Endothelial cell of hepatic sinusoid (primary cell): Measurements from ENCODE around the gene TIMM23B.
"Not testable (repeated sequence)": the region's sequence is repeated elsewhere in the genome, so short reads cannot be mapped to it uniquely, and the experiment has no call there.

Experiments used
- in situ Hi-C: cut with HindIII; loops from 2 replicates; pipeline ENCODE4 v1.10.0; 2017; ENCODE audit warnings: low sequenced_read_pairs

The TIMM23B gene

GRCh38 chr10:49972094-49972493 lies 30.2 kb downstream of the TIMM23B start:
- in situ Hi-C loops, result not testable (repeated sequence)

DNA sequence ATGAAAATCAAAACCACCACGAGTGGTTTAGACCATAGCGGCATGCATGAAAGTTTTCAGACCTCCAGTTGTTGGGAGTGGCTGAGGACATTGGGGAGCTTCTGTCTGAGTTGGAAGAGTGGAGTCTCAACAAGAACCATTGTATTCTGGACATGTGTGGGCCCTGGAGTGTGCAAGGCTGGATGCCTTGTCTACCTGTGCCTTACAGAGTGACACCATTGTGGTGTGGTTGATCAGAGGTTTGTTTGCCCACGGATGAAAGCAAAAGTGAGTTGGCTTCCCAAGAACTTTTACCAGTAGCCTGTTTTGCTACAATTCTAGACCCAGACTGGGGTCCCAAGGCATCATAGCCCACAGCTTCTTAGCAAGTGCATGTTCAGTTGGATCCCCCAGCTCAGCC lies 35.9 kb downstream of the TIMM23B start:
- in situ Hi-C loops, result not testable (repeated sequence)

DNA sequence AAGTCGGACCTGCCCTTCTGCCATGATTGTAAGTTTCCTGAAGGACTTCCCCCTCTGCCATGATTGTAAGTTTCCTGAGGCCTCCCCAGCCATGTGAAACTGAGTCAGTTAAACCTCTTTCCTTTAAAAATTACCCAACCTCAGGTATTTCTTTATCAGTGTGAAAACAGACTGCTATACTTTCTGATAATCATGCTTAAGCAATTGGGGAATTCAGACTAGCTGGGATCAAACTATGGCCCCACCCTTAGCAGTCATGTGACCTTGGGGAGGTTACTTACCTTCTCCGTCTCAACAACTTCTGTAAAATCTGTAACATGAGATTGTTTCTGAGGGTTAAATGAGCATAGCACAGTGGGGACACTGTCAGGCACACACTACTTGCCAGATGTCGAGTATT lies 45.4 kb downstream of the TIMM23B start:
- in situ Hi-C loops, result not testable (repeated sequence)

- in situ Hi-C loops, result not testable (repeated sequence)
Observed at GRCh38 chr10:49988376-49988775, 46.5 kb downstream of the TIMM23B start, which contains the start of gene AGAP6. TSS of gene AGAP6 (plus strand) at chr10:49988406. CDS start at chr10:49988716, 310 bp downstream.

GRCh38 chr10:49995321-49995720 lies 53.5 kb downstream of the TIMM23B start:
- in situ Hi-C loops, result not testable (repeated sequence)

- in situ Hi-C loops, result not testable (repeated sequence)
Observed at GRCh38 chr10:50014024-50014423, 72.2 kb downstream of the TIMM23B start.

DNA sequence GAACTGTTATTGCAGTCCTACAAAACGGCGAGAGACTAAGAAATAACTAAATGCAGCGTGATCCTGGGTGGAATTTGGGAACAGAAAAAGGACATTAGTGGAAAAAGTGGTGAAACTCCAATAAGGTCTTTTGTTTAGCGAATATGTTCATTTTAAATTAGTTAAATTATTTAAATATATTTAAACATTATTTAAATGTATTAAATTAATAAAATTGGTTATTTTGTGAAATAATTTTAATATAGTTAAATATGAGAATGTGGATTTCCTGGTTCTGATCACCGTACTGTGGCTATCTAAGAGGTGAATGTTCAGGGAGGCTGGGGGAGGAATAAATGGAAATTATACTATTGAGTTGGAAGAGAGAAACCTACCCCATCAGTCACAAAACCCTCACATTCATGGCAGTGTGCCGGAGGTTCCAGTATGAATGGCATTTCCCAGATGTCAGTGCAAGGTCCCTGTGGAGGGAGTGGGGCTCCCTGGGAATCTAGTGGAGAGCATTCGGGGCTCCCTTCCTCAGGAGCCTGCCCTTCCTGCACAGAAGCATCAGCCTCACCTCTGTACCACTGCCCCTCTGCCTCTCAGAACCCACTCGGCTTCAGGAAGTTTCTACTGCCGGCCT lies 73.9 kb downstream of the TIMM23B start:
- in situ Hi-C loops, result not testable (repeated sequence)

- in situ Hi-C loops, result not testable (repeated sequence)
Observed at GRCh38 chr10:50016926-50017325, 75.1 kb downstream of the TIMM23B start.

DNA sequence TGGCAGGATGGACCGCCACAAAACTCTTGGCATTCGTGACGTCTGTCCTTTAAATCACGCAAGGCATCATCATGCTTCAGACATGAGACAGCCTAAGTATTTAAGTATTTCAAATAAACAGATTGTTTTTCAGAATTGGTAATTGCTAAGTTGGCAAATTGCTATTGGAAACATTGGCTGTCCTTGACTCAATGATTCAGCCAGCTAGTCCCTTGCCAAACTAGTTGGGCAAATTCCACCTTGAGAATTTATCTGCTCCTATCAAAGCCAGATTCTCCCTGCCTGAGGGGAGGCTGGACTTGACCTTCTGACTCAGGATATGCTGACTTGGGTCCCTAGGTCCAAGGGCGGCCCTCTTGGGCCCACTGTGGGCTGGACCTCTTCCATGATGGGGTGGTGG lies 75.8 kb downstream of the TIMM23B start:
- in situ Hi-C loops, result not testable (repeated sequence)

DNA sequence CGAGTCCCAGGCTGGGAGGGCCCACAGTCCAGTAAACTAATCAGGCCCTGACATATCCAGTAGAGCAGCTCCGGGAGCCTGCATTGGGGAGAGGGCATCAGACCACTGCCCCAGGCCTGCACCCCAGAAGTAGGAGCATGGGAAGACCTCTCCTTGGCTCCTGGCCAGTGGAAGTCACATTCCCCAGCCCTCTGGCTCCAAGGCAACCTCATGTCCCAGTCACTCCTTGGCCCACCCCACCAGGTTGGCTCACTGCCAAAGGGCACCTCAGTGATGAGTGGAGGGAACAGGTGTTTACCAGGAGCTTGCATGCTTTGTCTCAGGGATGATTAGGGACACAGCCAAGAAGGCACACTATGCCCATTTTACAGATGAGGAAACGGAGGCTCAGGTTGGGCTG lies 77.4 kb downstream of the TIMM23B start:
- in situ Hi-C loops, result not testable (repeated sequence)

GRCh38 chr10:50020451-50021024 lies 78.7 kb downstream of the TIMM23B start:
- in situ Hi-C loops, result not testable (repeated sequence)

- in situ Hi-C loops, result no loop called here
Observed at GRCh38 chr10:50021646-50022045, 79.8 kb downstream of the TIMM23B start.
